GM12878 (cell line): Measurements from ENCODE around the gene PGC. TPM values are rescaled to one million over a fixed set of nuclear protein-coding genes. Genes with fewer than 3 reads are reported as not detected.

Source experiments
- ATF3 ChIP-seq: IDR thresholded peaks from 2 replicates; pipeline ENCODE4 v1.6.1; 2011; ENCODE audit warnings: low read depth, mild to moderate bottlenecking, low read length, moderate library complexity, borderline replicate concordance; ENCODE audit errors: extremely low read depth
- CBFB ChIP-seq: IDR thresholded peaks from 2 replicates; pipeline ENCODE4 v1.6.1; 2016; ENCODE audit warnings: antibody characterized with exemption, low read depth
- CEBPB ChIP-seq, 2 experiments: fragments of 150-350 bp in 1 of 2; IDR thresholded peaks; 2 replicates each; pipeline ENCODE4 v1.6.1; 2012 to 2014; ENCODE audit warnings: low read depth in 2 of 2, low read length in 2 of 2, borderline replicate concordance in 1 of 2, inconsistent platforms in 1 of 2
- CHD1 ChIP-seq: IDR thresholded peaks from 2 replicates; pipeline ENCODE4 v1.6.1; 2012; ENCODE audit warnings: low read depth, low read length, improper control_type of control experiment
- CHD2 ChIP-seq: IDR thresholded peaks from 2 replicates; pipeline ENCODE4 v1.6.1; 2011; ENCODE audit warnings: low read depth, low read length, improper control_type of control experiment, borderline replicate concordance
- DPF2 ChIP-seq: fragments of 450-650 bp; IDR thresholded peaks from 2 replicates; pipeline ENCODE4 v1.6.1; 2017; ENCODE audit warnings: mild to moderate bottlenecking
- EZH2 ChIP-seq: IDR thresholded peaks from 2 replicates; pipeline ENCODE4 v1.6.1; 2012; ENCODE audit warnings: low read depth, mild to moderate bottlenecking, control low read depth, inconsistent platforms, low read length, borderline replicate concordance; ENCODE audit not compliant: control insufficient read depth
- FOXK2 ChIP-seq: fragments of 450-650 bp; IDR thresholded peaks from 2 replicates; pipeline ENCODE4 v1.6.1; 2017; ENCODE audit warnings: mild to moderate bottlenecking, moderate library complexity
- HDAC2 ChIP-seq: fragments of 200-600 bp; sonication (generic); IDR thresholded peaks from 2 replicates; pipeline ENCODE4 v1.6.1; 2017
- KAT2A ChIP-seq: conservative IDR thresholded peaks from 2 replicates; pipeline ENCODE4 v1.6.1; 2011; ENCODE audit warnings: low read depth, low read length; ENCODE audit not compliant: control insufficient read depth
- LARP7 ChIP-seq: fragments of 450-650 bp; IDR thresholded peaks from 2 replicates; pipeline ENCODE4 v1.6.1; 2017; ENCODE audit warnings: mild to moderate bottlenecking
- NFYA ChIP-seq: IDR thresholded peaks from 2 replicates; pipeline ENCODE4 v1.6.1; 2011; ENCODE audit warnings: low read depth, mild to moderate bottlenecking, low read length, improper control_type of control experiment, borderline replicate concordance
- PKNOX1 ChIP-seq: fragments of 450-650 bp; IDR thresholded peaks from 2 replicates; pipeline ENCODE4 v1.6.1; 2016; ENCODE audit warnings: mild to moderate bottlenecking
- RAD51 ChIP-seq: fragments of 450-650 bp; IDR thresholded peaks from 2 replicates; pipeline ENCODE4 v1.6.1; 2016; ENCODE audit warnings: moderate library complexity, mild to moderate bottlenecking, inconsistent platforms
- WRNIP1 ChIP-seq: IDR thresholded peaks from 2 replicates; pipeline ENCODE4 v1.6.1; 2011; ENCODE audit warnings: low read depth, low read length, improper control_type of control experiment, borderline replicate concordance
- ZNF384 ChIP-seq: IDR thresholded peaks from 2 replicates; pipeline ENCODE4 v1.6.1; 2012; ENCODE audit warnings: low read depth, mild to moderate bottlenecking, low read length, improper control_type of control experiment, borderline replicate concordance
- ZSCAN29 ChIP-seq: fragments of 450-650 bp; IDR thresholded peaks from 2 replicates; pipeline ENCODE4 v1.6.1; 2017; ENCODE audit warnings: mild to moderate bottlenecking, moderate library complexity
- polyA plus RNA-seq, 11 experiments: library from polyadenylated mRNA; depleted of rRNA in 4 of 11; unstranded in 6 of 11; stranded (reverse) in 5 of 11; fragments of >200 nt; fragmentation: Nextera tagmentation in 4 of 11; fragmentation: Illumina TruSeq in 1 of 11; extraction: Ambion mirVana in 4 of 11; extraction: Trizol in 1 of 11; gene quantifications; 1 replicate in 1 of 11; 2 replicates in 10 of 11; pipeline versions ENCODE4 v1.2.1 to v1.2.3, GENCODE V29; 2011 to 2016; ENCODE audit warnings: inconsistent platforms in 2 of 11, missing spikeins in 2 of 11, low read depth in 1 of 11
- total RNA-seq, 4 experiments: library from RNA; depleted of rRNA in 3 of 4; stranded (reverse); fragments of >200 nt in 3 of 4; fragmentation: Illumina TruSeq in 1 of 4; extraction: Trizol in 1 of 4; gene quantifications; 2 replicates each; pipeline versions ENCODE4 v1.2.1 to v1.2.3, GENCODE V29; 2013 to 2021
- TF ChIP-seq, protein P1 (sequence below): fragments of 450-650 bp; IDR thresholded peaks from 2 replicates; pipeline ENCODE4 v1.6.1; 2017; ENCODE audit warnings: antibody characterized with exemption, mild to moderate bottlenecking, moderate library complexity
- TF ChIP-seq, protein P2 (sequence below): IDR thresholded peaks from 2 replicates; pipeline ENCODE4 v1.6.1; 2011; ENCODE audit warnings: low read depth, low read length, improper control_type of control experiment, borderline replicate concordance
- TF ChIP-seq, protein P3 (sequence below): fragments of 450-650 bp; formaldehyde crosslinking; IDR thresholded peaks from 2 replicates; pipeline ENCODE4 v1.4.0; 2022; ENCODE audit warnings: mild to moderate bottlenecking, moderate library complexity
- TF ChIP-seq, protein P4 (sequence below): IDR thresholded peaks from 2 replicates; pipeline ENCODE4 v1.6.1; 2012; ENCODE audit warnings: low read depth, low read length, improper control_type of control experiment

The PGC gene
- total and polyA plus RNA-seq, 10 of the 15 experiments (the other 5 are each of a cell fraction or from before 2014, with no cell fraction given): 0.26 TPM; not detected in 9

DNA sequence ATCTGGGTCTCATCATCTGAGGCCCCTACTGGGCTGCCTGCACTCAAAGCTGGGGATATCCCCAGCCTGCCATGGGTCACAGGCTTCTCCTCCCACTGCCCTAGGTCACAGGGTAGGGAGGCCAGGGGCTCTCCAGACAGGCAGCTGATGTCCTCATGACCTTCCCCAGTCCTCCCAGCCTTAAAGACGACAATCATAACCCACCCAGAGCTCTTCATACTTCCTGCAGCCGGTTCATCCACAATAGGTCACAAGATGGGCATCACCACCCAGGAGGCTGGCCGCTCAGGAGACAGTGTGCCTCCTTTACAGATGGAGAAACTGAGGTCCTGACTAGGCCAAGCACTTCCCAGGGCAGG is 27.0 kb downstream of the PGC start (continued):
- TF ChIP-seq, protein P1, sequence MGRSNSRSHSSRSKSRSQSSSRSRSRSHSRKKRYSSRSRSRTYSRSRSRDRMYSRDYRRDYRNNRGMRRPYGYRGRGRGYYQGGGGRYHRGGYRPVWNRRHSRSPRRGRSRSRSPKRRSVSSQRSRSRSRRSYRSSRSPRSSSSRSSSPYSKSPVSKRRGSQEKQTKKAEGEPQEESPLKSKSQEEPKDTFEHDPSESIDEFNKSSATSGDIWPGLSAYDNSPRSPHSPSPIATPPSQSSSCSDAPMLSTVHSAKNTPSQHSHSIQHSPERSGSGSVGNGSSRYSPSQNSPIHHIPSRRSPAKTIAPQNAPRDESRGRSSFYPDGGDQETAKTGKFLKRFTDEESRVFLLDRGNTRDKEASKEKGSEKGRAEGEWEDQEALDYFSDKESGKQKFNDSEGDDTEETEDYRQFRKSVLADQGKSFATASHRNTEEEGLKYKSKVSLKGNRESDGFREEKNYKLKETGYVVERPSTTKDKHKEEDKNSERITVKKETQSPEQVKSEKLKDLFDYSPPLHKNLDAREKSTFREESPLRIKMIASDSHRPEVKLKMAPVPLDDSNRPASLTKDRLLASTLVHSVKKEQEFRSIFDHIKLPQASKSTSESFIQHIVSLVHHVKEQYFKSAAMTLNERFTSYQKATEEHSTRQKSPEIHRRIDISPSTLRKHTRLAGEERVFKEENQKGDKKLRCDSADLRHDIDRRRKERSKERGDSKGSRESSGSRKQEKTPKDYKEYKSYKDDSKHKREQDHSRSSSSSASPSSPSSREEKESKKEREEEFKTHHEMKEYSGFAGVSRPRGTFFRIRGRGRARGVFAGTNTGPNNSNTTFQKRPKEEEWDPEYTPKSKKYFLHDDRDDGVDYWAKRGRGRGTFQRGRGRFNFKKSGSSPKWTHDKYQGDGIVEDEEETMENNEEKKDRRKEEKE: no peak
- TF ChIP-seq RAD51 (peak; percentile 52), EZH2 (no peak), FOXK2 (no peak), HDAC2 (no peak), WRNIP1 (no peak), CHD2 (no peak), DPF2 (0 out of 2 replicates have a peak, but pooled peaks have one; percentile 33), CEBPB (IDR thresholded peaks at IDR 0.05; ENCODE audit: borderline replicate concordance in 1 of 2, low read depth in 2 of 2, low read length in 2 of 2) (no peak), PKNOX1 (no peak; the same call in 1 of the 2 replicates), KAT2A (no peak), ZNF384 (no peak), CHD1 (no peak), ATF3 (no peak), CBFB (no peak), ZSCAN29 (no peak), NFYA (no peak), LARP7 (no peak)
- TF ChIP-seq, protein P2, sequence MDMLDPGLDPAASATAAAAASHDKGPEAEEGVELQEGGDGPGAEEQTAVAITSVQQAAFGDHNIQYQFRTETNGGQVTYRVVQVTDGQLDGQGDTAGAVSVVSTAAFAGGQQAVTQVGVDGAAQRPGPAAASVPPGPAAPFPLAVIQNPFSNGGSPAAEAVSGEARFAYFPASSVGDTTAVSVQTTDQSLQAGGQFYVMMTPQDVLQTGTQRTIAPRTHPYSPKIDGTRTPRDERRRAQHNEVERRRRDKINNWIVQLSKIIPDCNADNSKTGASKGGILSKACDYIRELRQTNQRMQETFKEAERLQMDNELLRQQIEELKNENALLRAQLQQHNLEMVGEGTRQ: no peak
- TF ChIP-seq, protein P3, sequence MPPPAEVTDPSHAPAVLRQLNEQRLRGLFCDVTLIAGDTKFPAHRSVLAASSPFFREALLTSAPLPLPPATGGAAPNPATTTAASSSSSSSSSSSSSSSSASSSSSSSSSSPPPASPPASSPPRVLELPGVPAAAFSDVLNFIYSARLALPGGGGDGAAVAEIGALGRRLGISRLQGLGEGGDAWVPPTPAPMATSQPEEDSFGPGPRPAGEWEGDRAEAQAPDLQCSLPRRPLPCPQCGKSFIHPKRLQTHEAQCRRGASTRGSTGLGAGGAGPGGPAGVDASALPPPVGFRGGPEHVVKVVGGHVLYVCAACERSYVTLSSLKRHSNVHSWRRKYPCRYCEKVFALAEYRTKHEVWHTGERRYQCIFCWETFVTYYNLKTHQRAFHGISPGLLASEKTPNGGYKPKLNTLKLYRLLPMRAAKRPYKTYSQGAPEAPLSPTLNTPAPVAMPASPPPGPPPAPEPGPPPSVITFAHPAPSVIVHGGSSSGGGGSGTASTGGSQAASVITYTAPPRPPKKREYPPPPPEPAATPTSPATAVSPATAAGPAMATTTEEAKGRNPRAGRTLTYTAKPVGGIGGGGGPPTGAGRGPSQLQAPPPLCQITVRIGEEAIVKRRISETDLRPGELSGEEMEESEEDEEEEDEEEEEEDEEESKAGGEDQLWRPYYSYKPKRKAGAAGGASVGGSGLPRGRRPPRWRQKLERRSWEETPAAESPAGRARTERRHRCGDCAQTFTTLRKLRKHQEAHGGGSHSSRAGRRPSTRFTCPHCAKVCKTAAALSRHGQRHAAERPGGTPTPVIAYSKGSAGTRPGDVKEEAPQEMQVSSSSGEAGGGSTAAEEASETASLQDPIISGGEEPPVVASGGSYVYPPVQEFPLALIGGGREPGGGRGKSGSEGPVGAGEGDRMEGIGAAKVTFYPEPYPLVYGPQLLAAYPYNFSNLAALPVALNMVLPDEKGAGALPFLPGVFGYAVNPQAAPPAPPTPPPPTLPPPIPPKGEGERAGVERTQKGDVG (CRISPR knock-in tag): no peak
- TF ChIP-seq, protein P4, sequence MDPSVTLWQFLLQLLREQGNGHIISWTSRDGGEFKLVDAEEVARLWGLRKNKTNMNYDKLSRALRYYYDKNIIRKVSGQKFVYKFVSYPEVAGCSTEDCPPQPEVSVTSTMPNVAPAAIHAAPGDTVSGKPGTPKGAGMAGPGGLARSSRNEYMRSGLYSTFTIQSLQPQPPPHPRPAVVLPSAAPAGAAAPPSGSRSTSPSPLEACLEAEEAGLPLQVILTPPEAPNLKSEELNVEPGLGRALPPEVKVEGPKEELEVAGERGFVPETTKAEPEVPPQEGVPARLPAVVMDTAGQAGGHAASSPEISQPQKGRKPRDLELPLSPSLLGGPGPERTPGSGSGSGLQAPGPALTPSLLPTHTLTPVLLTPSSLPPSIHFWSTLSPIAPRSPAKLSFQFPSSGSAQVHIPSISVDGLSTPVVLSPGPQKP: no peak
